Astrocyte of the spinal cord (primary cell): ENCODE measurements around the gene CCR1.

Source experiments
- DNase-seq: peaks from one replicate; pipeline ENCODE4 v3.0.0; 2011; ENCODE audit warnings: low read depth, low spot score
- H3K4me3 ChIP-seq: 2 replicates; pipeline ENCODE4 v1.5.1; 2011; ENCODE audit warnings: low read depth, mild to moderate bottlenecking, low read length, moderate library complexity
- in situ Hi-C: cut with HindIII; loops from 2 replicates; pipeline ENCODE4 v1.10.0; 2017; ENCODE audit warnings: low sequenced_read_pairs
- TF ChIP-seq, protein P1 (sequence below): IDR thresholded peaks from 2 replicates; pipeline ENCODE4 v1.5.1; 2012; ENCODE audit warnings: low read depth, mild to moderate bottlenecking, low read length, inconsistent platforms

CCR1 gene

DNA sequence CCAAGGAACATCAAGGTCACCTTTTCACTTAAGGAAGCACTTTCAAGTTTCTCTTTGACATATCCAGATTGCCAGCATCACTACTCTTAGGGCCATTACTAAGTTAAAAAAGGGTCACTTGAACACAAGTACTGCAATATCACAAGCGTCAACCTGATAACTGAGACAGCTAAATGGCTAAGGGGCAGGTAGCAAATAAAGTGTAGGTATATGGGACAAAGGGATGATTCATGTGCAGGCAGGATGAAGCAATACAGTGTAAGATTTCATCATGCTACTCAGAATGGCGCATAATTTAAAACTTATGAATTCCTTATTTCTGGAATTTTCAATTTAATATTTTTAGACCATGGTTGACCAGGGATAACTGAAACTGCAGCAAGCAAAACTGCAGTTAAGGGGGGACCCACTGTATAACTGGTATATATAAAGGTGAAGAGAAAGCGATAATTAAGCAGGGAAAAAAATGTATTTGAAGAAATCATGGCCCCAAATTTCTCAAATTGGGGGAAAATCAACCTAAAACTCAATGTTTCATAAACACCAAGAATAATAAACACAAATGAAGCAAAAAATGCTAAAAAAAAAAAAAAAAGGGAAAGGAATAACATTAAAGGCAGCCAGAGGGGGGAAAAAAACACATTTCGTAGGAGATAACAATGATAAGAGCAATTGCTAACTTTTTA, 13.1 kb downstream of the CCR1 start:
- in situ Hi-C loops, result no loop called here
- TF ChIP-seq, protein P1, sequence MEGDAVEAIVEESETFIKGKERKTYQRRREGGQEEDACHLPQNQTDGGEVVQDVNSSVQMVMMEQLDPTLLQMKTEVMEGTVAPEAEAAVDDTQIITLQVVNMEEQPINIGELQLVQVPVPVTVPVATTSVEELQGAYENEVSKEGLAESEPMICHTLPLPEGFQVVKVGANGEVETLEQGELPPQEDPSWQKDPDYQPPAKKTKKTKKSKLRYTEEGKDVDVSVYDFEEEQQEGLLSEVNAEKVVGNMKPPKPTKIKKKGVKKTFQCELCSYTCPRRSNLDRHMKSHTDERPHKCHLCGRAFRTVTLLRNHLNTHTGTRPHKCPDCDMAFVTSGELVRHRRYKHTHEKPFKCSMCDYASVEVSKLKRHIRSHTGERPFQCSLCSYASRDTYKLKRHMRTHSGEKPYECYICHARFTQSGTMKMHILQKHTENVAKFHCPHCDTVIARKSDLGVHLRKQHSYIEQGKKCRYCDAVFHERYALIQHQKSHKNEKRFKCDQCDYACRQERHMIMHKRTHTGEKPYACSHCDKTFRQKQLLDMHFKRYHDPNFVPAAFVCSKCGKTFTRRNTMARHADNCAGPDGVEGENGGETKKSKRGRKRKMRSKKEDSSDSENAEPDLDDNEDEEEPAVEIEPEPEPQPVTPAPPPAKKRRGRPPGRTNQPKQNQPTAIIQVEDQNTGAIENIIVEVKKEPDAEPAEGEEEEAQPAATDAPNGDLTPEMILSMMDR, result no peak
- no peak for DNase-seq
- no peak overlapping the region for H3K4me3 ChIP-seq

DNA sequence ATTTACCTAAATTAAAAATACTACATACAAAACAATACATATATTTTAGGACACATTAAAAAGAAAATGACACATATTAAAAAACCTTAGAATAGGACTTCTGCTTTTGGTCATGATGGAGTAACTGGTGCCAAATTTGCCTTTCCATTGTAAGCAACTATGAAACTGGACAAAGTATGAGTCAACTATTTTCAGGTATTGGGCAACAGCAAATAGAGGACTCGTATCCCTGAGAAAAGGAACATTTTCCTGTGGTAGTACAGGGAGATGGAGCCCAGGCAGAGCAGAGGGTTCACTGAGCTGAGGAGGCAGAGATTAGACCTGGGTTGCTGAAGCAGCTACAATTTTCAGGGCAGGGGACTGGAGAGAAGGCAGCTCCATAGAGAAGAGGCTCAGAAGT, 14.7 kb downstream of the CCR1 start:
- in situ Hi-C loops, result no loop called here
- TF ChIP-seq, protein P1, result no peak

DNA sequence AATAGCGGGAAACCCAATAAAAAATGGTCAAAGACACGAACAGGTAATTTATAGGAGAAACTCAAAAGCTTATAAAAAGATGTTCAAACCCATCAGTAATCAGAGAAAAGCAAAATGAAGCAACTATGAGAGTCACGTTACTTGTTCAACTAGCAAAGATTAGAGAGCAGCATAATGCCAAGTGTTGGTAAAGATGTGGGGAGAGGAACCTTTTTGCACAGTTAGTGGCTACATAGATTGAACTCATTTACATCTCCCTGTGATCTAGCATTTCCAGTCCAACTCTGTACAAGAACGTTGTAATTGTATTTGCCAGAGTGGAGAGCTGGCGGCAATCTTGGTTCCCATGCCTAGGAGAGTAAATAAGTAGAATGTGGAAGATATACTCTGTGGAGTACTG, 15.2 kb downstream of the CCR1 start:
- in situ Hi-C loops, result no loop called here
- TF ChIP-seq, protein P1, result no peak
- no peak overlapping the region for H3K4me3 ChIP-seq
- no peak for DNase-seq

More for the DNA sequence above, 14.7 kb downstream of the CCR1 start:
- no peak overlapping the region for H3K4me3 ChIP-seq
- DNase-seq, result no peak

DNA sequence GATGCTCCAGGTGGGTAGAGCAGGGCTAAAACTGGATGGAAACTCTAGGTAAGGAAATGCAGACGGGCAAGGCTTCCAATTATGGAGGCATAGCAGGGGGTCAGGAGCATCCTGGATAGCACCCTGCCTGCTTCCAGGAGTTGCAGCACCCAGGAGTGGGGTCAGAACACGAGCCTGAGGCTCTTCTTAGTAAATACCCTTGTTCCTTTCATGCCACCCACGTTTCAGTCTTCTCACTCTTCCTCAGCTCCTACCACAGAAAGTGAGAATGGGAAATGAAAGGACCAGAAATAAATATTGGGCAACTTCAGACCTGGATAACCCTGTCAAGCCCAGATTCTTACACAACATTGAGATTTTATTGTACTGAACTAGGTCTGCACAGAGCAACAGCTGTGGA, 16.4 kb downstream of the CCR1 start:
- in situ Hi-C loops, result no loop called here
- no peak for DNase-seq
- TF ChIP-seq, protein P1, result no peak
- H3K4me3 ChIP-seq, result no peak overlapping the region

DNA sequence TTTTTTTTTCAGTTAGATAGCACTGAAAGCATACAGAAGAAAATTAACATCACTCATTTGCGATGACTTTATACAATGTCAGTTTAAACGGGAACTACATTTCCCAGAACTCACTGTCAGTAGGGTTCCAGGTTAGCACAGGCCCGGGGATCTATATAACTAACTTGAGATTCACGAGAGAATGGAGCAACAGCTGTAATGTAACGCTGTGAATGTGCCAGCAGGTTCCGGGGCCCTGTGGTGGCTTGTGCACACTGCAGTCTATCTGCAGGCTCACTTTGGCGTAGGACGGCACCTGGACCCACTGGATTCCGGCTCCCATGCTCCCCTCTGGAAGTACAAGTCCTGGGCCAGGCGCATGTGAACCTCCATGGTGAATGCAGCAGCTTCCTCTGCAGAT, 19.4 kb downstream of the CCR1 start:
- DNase-seq, result no peak
- in situ Hi-C loops, result no loop called here
- TF ChIP-seq, protein P1, result no peak
- no peak overlapping the region for H3K4me3 ChIP-seq

DNA sequence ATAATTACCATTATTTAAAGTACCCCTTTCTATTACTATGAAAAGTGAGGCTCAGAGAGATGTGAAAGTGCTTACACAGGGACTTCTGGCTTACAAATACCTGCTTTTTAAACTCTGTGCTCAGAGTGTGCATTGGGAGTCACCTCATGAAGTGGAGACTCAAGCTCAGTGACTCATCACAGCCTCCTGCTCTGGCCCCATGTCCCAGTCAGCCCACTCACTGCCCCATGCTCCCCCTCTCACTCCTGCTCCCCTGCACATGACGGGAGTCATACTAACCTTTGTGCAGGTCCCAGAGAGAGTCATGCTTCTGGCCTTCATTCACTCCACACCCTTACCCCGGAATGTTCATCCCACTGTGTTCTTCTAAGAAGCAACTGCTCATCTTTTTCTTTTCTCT, 20.2 kb downstream of the CCR1 start:
- peak; percentile 17 for DNase-seq
- no peak overlapping the region for H3K4me3 ChIP-seq
- in situ Hi-C loops, result no loop called here
- TF ChIP-seq, protein P1, result no peak
